A673 (cell line): ENCODE measurements around the gene PCYT1A. TPM values are rescaled to one million over a fixed set of nuclear protein-coding genes. Genes with fewer than 3 reads are reported as not detected.

Experiments used
- BruUV-seq: library from RNA; stranded (reverse); fragments of 400-500 nt; replicated peaks from 2 replicates; lab custom pipeline; 2021; lab: Mats Ljungman, UMichigan
- CTCF ChIA-PET: fragments of 300-600 bp; sonication (Branson Sonifier 250); formaldehyde crosslinking; loops from one replicate; lab custom pipeline; 2022; ENCODE audit warnings: antibody characterized with exemption; lab: Charles Lee
- POLR2A ChIA-PET: fragments of 300-600 bp; sonication (Branson Sonifier 250); formaldehyde crosslinking; loops from one replicate; lab custom pipeline; 2022; ENCODE audit warnings: antibody characterized with exemption; ENCODE audit not compliant: low non-redundant PET; lab: Charles Lee
- DNase-seq: peaks from one replicate; pipeline ENCODE4 v3.0.0-alpha.2; 2015; ENCODE audit warnings: low spot score
- H3K27ac ChIP-seq: fragments of 200-600 bp; sonication (generic); 2 replicates; pipeline ENCODE4 v1.5.1; 2016; ENCODE audit warnings: mixed run types, low read depth, mild to moderate bottlenecking, mixed read lengths, antibody characterized with exemption, low read length; ENCODE audit not compliant: poor library complexity, severe bottlenecking
- H3K27me3 ChIP-seq: fragments of 200-600 bp; sonication (generic); replicated peaks from 2 replicates; pipeline ENCODE4 v1.6.1; 2017; ENCODE audit warnings: mixed run types, low read depth, mild to moderate bottlenecking, mixed read lengths, antibody characterized with exemption, low read length; ENCODE audit not compliant: insufficient read depth, poor library complexity
- H3K36me3 ChIP-seq: fragments of 200-600 bp; sonication (generic); 2 replicates; pipeline ENCODE4 v1.6.1; 2016; ENCODE audit warnings: mixed run types, mild to moderate bottlenecking, mixed read lengths, antibody characterized with exemption, low read length; ENCODE audit not compliant: insufficient read depth, poor library complexity, severe bottlenecking
- H3K4me1 ChIP-seq: fragments of 200-600 bp; sonication (generic); 2 replicates; pipeline ENCODE4 v1.6.1; 2017; ENCODE audit warnings: mixed run types, mild to moderate bottlenecking, mixed read lengths, antibody characterized with exemption, low read length; ENCODE audit not compliant: insufficient read depth, poor library complexity, severe bottlenecking
- H3K4me3 ChIP-seq: fragments of 200-600 bp; sonication (generic); 2 replicates; pipeline ENCODE4 v1.5.1; 2016; ENCODE audit warnings: low read depth, mixed run types, mild to moderate bottlenecking, mixed read lengths, low read length; ENCODE audit not compliant: poor library complexity, severe bottlenecking
- H3K9me3 ChIP-seq: fragments of 200-600 bp; sonication (generic); 2 replicates; pipeline ENCODE4 v1.6.1; 2016; ENCODE audit warnings: mixed run types, low read depth, mild to moderate bottlenecking, mixed read lengths, antibody characterized with exemption, low read length; ENCODE audit not compliant: poor library complexity, severe bottlenecking
- EZH2 ChIP-seq: fragments of 200-600 bp; sonication (generic); IDR thresholded peaks from 2 replicates; pipeline ENCODE4 v1.6.1; 2017; ENCODE audit warnings: borderline replicate concordance, low read depth, mild to moderate bottlenecking, mixed read lengths, antibody characterized with exemption, low read length; ENCODE audit not compliant: poor library complexity, severe bottlenecking
- intact Hi-C: fragments of 100-400 bp; cut with micrococcal nuclease; formaldehyde crosslinking; loops from one replicate; pipeline ENCODE4 v1.10.0; 2022; ENCODE audit not compliant: unreplicated experiment
- total RNA-seq: library from RNA; stranded (reverse); gene quantifications from 2 replicates; pipeline ENCODE4 v1.2.3, GENCODE V29; 2021
- TF ChIP-seq, protein P1 (sequence below): fragments of 300-800, 200-600 bp; sonication (generic); conservative IDR thresholded peaks from 2 replicates; pipeline ENCODE4 v1.5.1; 2017; ENCODE audit warnings: low read depth, mild to moderate bottlenecking, antibody characterized with exemption, low read length, moderate library complexity, mixed read lengths

PCYT1A gene
- total RNA-seq, 1 experiment from 2014 or later: 62.3 TPM

GRCh38 chr3:196219970-196220311, 67.6 kb downstream of the PCYT1A start:
- H3K36me3 ChIP-seq: no peaks in the 10 kb centered on the region
- H3K4me1 ChIP-seq: peaks cover 6% of the 10 kb centered on the region
- no TSS peak for BruUV-seq
- ChIA-PET POLR2A (no interaction called here), CTCF (no interaction called here)
- no peak overlapping the region for H3K4me3 ChIP-seq
- TF ChIP-seq, protein P1, sequence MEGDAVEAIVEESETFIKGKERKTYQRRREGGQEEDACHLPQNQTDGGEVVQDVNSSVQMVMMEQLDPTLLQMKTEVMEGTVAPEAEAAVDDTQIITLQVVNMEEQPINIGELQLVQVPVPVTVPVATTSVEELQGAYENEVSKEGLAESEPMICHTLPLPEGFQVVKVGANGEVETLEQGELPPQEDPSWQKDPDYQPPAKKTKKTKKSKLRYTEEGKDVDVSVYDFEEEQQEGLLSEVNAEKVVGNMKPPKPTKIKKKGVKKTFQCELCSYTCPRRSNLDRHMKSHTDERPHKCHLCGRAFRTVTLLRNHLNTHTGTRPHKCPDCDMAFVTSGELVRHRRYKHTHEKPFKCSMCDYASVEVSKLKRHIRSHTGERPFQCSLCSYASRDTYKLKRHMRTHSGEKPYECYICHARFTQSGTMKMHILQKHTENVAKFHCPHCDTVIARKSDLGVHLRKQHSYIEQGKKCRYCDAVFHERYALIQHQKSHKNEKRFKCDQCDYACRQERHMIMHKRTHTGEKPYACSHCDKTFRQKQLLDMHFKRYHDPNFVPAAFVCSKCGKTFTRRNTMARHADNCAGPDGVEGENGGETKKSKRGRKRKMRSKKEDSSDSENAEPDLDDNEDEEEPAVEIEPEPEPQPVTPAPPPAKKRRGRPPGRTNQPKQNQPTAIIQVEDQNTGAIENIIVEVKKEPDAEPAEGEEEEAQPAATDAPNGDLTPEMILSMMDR: no peak
- TF ChIP-seq EZH2: no peak
- H3K9me3 ChIP-seq: no peaks in the 10 kb centered on the region
- intact Hi-C loops: no loop called here
- no peaks in the 10 kb centered on the region for H3K27me3 ChIP-seq
- H3K27ac ChIP-seq: no peak overlapping the region
- DNase-seq: no peak

DNA sequence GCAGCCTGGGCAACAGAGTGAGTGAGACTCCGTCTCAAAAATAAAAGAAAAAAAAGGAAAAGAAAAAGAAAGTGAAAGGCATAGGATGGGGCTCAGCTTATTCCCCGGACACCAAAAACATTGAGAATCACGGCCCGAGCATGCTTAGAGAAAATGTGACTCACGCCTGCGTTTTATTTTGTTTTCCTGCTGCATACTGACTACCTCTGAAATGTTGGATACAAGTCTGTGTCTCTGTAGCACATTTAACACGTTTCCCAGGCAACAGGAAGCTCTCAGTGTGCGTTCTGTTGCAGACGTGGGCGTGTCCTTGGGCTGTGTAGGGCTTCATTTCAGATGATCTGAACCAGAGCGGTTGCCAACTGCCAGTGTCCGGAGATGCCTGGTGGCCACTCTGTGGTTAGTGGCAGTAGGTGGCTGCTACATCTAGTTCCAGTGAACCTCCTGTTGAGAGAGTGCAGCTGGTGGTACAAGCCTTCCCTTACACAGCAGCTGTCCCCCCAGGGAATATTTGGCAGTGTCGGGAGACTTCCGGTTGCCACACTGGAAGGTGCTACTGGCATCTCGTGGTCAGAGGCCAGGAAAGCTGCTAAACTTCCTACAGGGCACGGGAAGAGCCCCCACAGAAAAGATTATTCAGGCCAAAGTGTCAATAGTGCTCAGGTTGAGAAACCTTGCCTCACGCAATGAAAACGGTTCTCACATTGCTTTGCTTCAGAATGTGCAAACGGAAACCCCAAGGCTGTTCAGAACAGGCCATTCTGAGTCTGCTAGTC, 68.1 kb downstream of the PCYT1A start:
- Histone ChIP-seq H3K27ac (no peak overlapping the region), H3K27me3 (no peaks in the 10 kb centered on the region), H3K4me1 (peaks cover 6% of the 10 kb centered on the region), H3K36me3 (no peaks in the 10 kb centered on the region), H3K9me3 (no peaks in the 10 kb centered on the region), H3K4me3 (peak overlapping the region; percentile 5)
- no TSS peak for BruUV-seq
- peak; percentile 84 for DNase-seq
- ChIA-PET POLR2A (no interaction called here), CTCF (interaction anchor here (1.0 kb wide), 1 partner anchor 146 kb away, joined by 3 read pairs; no protein-coding TSS in a partner anchor)
- intact Hi-C loops: no loop called here
- no peak for TF ChIP-seq EZH2
- TF ChIP-seq, protein P1: no peak

DNA sequence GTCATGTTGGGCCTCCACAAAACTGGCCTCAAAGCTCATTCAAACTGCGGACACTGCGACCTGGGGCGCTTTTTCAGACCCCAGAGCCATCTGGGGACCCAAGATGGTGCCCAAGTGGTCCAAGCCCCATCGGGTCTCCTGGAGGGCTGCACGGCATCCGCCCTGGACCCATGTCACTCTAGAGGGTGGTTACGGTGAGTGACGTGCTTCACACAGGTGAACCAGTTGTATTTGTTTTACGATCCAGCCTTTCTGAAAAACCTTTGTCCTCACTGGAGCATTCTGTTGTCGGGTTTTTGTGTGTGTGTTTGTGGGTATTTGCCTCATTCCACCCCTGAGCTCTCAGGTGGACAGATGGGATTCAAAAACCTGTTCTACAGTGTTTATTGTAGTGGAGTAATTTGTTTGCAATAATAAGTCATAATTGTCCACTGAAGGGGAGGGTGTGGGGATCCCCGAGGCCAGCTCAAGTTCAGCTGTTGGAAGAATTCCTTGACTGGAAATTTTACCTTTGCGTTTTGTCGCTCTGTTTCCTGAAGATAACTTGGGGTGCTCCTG, 69.3 kb downstream of the PCYT1A start:
- DNase-seq: no peak
- TF ChIP-seq EZH2: no peak
- TF ChIP-seq, protein P1: no peak
- intact Hi-C loops: no loop called here
- Histone ChIP-seq H3K27me3 (no peaks in the 10 kb centered on the region), H3K27ac (no peak overlapping the region), H3K9me3 (no peaks in the 10 kb centered on the region), H3K4me3 (no peak overlapping the region), H3K36me3 (no peaks in the 10 kb centered on the region), H3K4me1 (peaks cover 6% of the 10 kb centered on the region)
- no TSS peak for BruUV-seq
- ChIA-PET CTCF (no interaction called here), POLR2A (no interaction called here)
